Skin epidermis (tissue), 12 donors: ENCODE results near the gene KCNH1.
A peak's percentile ranks its signal among the peaks of the same experiment; 100 is the strongest.
"Not testable (repeated sequence)": the region's sequence is repeated elsewhere in the genome, so short reads cannot be mapped to it uniquely, and the experiment has no call there.

Experiments used
- H3K27ac ChIP-seq, 21 experiments: fragments of 200-600 bp; sonication (generic) in 11 of 21; one replicate each; pipeline ENCODE4 v1.5.0; 2020; ENCODE audit warnings: mild to moderate bottlenecking in 3 of 21, inconsistent platforms in 2 of 21, moderate library complexity in 2 of 21
- H3K4me3 ChIP-seq, 7 experiments: fragments of 200-600 bp; sonication (generic) in 2 of 7; one replicate each; pipeline ENCODE4 v1.5.0; 2020; ENCODE audit warnings: inconsistent platforms in 2 of 7, mild to moderate bottlenecking in 2 of 7, moderate library complexity in 1 of 7

KCNH1 gene

DNA sequence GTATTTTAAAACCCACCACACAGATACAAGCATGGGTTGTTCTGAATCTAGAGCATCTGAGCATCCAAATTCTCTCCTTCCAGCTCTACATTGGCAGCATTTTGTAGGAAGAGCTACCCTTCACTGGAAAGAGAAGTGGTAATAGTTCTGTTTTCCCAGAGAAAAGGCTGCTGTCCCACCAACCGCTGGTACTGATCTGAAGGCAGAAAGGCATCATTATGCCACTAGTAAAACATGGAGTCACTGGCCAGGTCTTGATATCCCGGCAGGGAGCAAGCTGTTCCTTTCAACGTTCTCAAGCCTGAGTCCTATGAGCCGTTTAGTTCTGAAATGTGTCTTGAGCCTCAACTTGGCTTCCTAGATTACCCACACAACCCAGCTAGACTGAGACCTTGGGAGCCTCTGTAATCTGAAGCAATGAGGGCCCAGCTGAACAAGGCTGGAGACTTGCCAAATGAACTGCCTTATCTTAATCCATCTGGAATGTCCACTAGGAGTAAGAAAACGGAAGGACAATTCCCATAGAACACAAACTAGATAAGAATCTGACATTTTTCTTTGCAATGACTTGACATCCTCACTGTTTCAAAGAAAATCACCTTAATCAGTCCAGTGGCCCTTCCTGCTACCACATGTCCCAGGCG, 116.8 kb downstream of the KCNH1 start:
- H3K4me3 ChIP-seq, result no peak overlapping the region
- H3K27ac ChIP-seq, result no peak overlapping the region

GRCh38 chr1:211014275-211014674, 119.7 kb downstream of the KCNH1 start:
- no peak overlapping the region for H3K27ac ChIP-seq
- no peak overlapping the region for H3K4me3 ChIP-seq

DNA sequence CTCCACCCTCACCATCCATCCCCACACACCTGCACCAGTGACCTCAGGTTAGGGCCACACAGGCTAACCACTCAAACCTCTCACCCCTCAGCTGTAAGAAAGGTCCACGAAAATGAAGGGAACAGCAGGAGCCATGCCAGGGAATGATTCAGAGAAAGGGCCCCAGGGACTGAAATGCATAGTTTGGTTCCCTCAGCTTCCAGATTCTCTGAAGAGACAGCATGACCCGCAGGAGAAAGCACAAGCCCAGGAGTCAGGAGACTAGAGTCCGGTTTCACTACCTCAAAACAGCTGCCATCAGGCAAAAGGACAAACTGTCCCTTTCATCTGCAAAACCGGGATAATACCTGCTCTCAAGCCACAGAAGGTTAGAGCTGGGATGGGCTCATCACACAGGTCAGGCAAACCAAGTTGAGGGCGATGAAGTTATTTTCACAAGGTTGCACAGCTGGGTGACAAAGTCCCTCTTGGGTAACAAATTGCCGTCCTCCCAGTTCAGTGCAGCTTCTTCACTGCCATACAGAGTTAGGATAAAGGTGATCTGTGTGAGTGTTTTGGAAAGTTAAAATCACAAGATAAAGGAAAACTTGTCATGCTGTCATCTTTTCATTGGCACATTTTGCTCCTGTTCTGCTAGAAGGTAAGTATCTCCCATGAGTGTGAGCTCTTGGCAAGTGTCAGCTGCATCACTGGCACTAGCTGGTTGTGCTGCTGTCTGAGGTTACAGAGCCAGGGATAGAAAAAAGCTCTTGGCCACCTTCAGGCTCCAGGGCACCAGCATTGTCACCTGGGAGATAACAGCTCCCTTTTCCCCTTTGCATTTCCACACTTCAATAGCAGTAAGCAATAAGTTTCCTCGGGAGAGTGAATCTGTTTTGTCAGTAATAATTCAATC, 120.4 kb downstream of the KCNH1 start:
- no peak overlapping the region for H3K4me3 ChIP-seq
- H3K27ac ChIP-seq, result no peak overlapping the region

DNA sequence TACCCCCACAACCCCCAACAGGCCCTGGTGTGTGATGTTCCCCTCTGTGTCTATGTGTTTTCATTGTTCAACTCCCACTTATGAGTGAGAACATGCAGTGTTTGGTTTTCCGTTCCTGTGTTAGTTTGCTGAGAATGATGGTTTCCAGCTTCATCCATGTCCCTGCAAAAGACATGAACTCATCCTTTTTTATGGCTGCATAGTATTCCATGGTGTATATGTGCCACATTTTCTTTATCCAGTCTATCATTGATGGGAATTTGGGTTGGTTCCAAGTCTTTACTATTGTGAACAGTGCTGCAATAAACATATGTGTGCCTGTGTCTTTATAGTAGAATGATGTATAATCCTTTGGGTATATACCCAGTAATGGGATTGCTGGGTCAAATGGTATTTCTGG, 122.8 kb downstream of the KCNH1 start:
- not testable (repeated sequence) for H3K27ac ChIP-seq, H3K4me3 ChIP-seq

DNA sequence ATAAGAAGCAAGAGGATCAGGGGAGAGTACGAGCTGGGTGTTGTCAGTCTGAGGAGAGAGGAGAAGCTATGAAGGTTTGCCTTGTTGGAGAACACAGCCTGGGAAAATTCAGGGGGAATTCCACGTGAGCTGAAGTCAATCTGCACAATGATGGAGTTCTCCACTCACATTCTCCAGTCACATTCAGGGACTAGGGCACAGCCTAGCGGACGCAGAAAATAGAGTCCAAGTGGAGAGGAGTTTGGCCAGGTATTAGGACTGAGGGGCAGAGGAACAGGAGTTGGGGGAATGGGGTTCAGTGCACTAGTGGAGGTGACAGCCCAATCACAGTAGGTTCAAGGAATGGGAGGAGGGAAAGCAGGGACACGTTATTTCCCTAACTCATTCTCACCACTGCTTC, 124.0 kb downstream of the KCNH1 start:
- Histone ChIP-seq H3K27ac (no peak overlapping the region), H3K4me3 (no peak overlapping the region)

DNA sequence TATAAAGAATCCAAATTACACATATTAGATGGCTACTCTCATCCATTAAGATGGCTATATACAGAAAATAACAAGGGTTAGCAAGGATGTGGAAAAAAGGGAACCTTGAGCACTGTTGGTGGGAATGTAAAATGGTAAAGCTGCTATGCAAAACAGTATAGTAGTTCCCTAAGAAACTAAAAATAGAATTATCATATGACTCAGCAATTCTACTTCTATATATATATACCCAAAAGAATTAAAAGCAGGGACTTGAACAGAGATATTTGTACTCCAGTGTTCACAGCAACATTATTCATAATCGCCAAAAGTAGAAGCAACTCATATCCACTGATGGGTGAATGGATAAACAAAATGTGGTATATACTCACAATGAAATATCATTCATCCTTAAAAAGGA, 126.1 kb downstream of the KCNH1 start:
- Histone ChIP-seq H3K27ac (no peak overlapping the region), H3K4me3 (no peak overlapping the region)

- not testable (repeated sequence) for H3K4me3 ChIP-seq, H3K27ac ChIP-seq
Measured at GRCh38 chr1:210995931-210996330, 138.0 kb downstream of the KCNH1 start.

DNA sequence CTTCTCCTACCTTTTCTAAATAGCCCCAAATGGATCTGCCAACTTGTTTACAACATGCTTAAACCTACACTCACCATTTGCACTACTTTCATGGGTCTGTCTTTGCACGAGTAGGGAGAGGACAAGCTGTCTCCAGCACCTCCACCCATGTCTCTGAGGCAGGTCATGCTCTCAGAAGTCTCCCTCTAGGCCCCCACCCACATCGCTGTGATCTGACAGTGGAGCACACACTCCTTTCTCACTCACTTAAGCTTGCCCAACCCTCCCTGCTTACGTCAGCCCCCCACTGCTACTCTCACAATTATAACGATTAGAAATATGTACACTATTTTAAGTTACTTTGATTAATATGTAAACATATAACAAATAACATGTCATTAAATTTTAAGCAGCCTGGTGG, 141.1 kb downstream of the KCNH1 start:
- Histone ChIP-seq H3K4me3 (no peak overlapping the region), H3K27ac (no peak overlapping the region)

- no peak overlapping the region for H3K27ac ChIP-seq
Measured at GRCh38 chr1:210989905-210990304, 144.0 kb downstream of the KCNH1 start.

GRCh38 chr1:210981490-210981889, 152.5 kb downstream of the KCNH1 start:
- no peak overlapping the region for H3K27ac ChIP-seq
- no peak overlapping the region for H3K4me3 ChIP-seq

More at GRCh38 chr1:210989905-210990304, 144.0 kb downstream of the KCNH1 start:
- no peak overlapping the region for H3K4me3 ChIP-seq

DNA sequence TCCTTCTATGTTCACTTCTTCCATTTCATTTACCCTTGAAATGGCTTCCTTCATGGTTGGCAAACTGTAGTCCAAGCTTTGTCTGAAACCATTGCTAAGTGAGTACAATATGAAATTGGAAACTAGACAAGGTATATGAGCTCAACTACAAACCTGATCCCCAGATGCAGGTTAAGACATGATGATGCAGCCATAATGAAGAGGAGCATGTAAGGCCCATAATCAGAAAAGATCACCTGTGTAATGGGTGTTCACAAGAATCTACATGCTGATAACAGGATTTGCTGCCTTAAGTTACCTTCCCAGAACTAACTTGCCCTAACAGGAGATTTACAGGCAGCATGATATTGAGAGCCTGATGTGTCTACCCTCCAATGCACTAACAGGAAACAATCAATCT, 153.9 kb downstream of the KCNH1 start:
- Histone ChIP-seq H3K27ac (no peak overlapping the region), H3K4me3 (no peak overlapping the region)

DNA sequence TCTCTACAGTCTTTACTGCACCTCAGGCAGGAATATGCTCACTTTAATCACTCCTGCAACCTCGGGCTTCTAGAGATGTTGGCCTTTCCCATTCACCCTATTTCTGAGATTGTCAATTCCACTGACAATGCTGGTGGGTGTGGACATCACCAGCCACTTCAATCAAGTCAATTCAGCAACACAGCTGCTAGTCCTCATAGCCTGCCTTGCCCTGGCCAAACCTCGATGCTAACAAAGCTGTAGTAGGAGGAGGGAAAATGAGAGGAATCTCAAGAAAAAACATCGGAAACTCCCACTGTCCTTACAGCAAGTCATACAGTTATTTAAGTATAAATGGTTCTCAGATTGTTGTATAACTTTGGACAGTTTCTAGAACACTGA, 155.0 kb downstream of the KCNH1 start:
- Histone ChIP-seq H3K27ac (peak overlapping the region in 1 of 21 experiments; percentile 30), H3K4me3 (no peak overlapping the region)

GRCh38 chr1:210978316-210978973, 155.5 kb downstream of the KCNH1 start:
- H3K27ac ChIP-seq, result peak overlapping the region in 1 of 21 experiments; percentile 30
- H3K4me3 ChIP-seq, result no peak overlapping the region

DNA sequence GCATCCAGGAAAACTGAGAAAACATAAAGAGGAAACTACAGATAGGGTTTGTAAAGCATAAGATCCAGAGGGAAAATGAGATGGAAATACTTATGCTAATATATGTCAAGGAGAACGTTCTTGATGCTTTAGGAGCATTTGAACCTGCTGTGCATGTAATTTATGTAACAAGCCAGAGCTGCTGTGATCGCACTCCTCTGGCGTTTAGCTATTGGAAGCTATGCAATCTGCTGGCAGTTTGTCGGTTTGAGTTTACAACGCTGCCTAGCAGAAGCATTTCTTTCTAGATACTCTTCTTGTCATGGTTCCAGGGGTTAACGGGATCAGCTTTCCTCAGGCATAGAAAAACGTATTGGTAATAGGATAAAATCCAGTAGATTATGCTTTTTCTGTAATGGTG, 182.7 kb downstream of the KCNH1 start:
- Histone ChIP-seq H3K27ac (no peak overlapping the region), H3K4me3 (no peak overlapping the region)

DNA sequence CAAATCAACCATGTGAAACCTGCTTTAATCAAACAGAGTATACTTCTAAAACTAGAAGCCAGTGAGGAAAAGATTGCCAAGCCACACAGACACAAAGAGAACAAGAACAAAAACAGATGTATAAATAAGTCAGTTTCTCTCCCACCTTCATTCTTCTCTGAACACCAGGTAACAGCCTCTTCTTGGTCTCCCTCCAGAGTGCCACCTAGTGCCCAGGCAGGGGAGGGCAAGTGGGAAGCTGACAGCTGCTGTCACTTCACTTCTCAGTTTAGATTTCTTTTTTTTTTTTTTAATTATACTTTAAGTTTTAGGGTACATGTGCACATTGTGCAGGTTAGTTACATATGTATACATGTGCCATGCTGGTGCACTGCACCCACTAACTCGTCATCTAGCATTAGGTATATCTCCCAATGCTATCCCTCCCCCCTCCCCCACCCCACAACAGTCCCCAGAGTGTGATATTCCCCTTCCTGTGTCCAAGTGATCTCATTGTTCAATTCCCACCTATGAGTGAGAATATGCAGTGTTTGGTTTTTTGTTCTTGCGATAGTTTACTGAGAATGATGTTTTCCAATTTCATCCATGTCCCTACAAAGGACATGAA, 183.9 kb downstream of the KCNH1 start:
- H3K4me3 ChIP-seq, H3K27ac ChIP-seq: not testable (repeated sequence)

- Histone ChIP-seq H3K4me3 (no peak overlapping the region), H3K27ac (no peak overlapping the region)
Measured at GRCh38 chr1:210949489-210949888, 184.5 kb downstream of the KCNH1 start.

- Histone ChIP-seq H3K27ac (no peak overlapping the region), H3K4me3 (no peak overlapping the region)
Measured at GRCh38 chr1:210949039-210949438, 184.9 kb downstream of the KCNH1 start.

DNA sequence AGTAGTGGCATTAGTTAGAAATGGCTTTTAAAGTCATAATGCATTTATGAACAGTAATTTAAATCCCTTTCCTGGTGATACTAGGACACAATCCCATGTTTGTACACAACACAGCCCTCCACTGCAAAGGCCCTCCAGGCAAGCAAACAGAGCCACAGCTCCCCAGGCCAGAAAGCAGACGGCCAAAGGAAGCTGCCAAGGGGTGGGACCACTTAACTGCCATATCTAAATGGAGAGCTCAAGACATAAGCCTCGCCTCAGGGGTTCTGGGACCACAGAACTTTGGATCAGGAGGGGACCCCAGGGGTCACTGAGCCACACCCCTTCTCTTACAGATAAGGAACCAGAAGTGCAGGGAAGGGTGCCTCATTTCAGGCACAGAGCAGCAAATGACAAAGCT, 189.7 kb downstream of the KCNH1 start:
- Histone ChIP-seq H3K27ac (no peak overlapping the region), H3K4me3 (no peak overlapping the region)

- no peak overlapping the region for H3K27ac ChIP-seq
- no peak overlapping the region for H3K4me3 ChIP-seq
Measured at GRCh38 chr1:210942513-210942912, 191.4 kb downstream of the KCNH1 start.

DNA sequence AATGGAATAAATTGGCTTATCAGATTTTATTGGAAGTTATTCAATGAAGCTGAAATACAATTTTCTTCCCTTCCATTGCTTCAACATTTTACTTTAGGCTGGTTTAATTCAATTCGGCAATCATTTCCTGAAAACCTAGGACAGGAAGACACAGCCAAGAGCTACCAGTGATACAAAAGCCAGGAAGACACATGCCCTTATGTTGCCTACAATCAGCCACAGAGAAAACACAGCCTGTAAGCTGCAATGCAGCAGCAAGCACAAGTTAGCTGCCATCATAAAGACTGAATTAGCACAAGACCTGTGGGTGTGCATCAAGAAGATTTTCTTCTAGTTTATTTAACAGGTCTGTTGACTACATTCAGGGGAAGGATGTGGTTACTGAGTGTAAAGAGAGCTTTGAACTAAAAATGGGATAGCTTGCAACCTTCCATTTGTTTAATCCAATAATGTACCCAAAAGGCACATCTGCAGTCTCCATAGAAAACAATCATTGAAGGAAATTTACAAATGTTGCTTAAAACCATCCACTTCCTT, 193.8 kb downstream of the KCNH1 start:
- H3K4me3 ChIP-seq, result no peak overlapping the region
- no peak overlapping the region for H3K27ac ChIP-seq
